HUES64 (cell line): Measurements from ENCODE around the gene S1PR5.

Experiments used
- H3K27ac ChIP-seq: 2 replicates; pipeline ENCODE4 v1.7.0; 2013; ENCODE audit warnings: low read depth, low read length, inconsistent platforms
- H3K27me3 ChIP-seq: 2 replicates; pipeline ENCODE4 v1.6.1; 2013; ENCODE audit warnings: mild to moderate bottlenecking, low read length; ENCODE audit not compliant: insufficient read depth
- H3K36me3 ChIP-seq: 2 replicates; pipeline ENCODE4 v1.6.1; 2013; ENCODE audit warnings: mild to moderate bottlenecking, low read length; ENCODE audit not compliant: insufficient read depth
- H3K4me1 ChIP-seq: 2 replicates; pipeline ENCODE4 v1.6.1; 2013; ENCODE audit warnings: mild to moderate bottlenecking, low read length, moderate library complexity; ENCODE audit not compliant: insufficient read depth
- H3K4me3 ChIP-seq: 2 replicates; pipeline ENCODE4 v1.5.1; 2013; ENCODE audit warnings: mild to moderate bottlenecking, low read length, moderate library complexity
- H3K9ac ChIP-seq: 2 replicates; pipeline ENCODE4 v1.6.1; 2013; ENCODE audit warnings: mild to moderate bottlenecking, low read depth, low read length
- H3K9me3 ChIP-seq: 2 replicates; pipeline ENCODE4 v1.6.1; 2013; ENCODE audit warnings: low read depth, low read length; ENCODE audit not compliant: insufficient read depth
- WGBS: fragments of 150-250, 120-280 bp; methylation state at CpG from one replicate; pipeline ENCODE4 v1.1.7; 2013; ENCODE audit warnings: missing lambda C conversion rate; 5-methylcytosine and 5-hydroxymethylcytosine counted together

S1PR5 gene

DNA sequence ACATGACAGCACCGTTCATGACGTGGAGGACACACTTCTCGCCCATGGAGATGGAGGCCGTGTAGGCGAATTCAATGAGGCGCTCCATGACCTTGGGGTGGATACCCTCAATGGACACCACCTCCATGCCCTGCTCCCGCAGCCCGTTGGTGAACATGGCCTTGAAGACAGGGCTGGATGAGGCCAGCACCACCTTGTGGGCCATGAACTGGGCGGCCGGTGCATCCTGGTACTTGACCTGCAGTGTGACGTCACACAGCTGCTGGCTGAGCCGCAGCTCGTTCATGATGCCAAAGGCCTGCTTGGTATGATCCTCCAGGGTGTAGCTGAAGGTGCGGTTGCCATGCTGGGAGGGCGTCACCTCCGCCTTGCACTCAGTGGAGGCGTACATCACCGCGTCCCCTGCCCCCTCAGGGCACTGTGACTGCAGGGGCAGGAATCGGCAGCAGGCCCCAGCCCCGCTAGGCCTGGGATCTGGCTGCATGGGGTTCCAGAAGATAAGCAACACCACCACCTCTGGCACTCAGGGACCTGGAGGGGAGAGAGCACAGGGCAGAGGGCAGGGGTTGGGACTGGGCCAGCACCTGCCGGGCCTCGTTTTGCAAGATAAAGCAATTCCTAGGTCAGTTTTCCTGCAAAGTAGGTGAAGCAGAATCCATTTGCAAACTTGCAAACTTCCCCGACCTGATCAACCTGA, 17.5 kb downstream of the S1PR5 start:
- Histone ChIP-seq H3K27me3 (no peaks in the 10 kb centered on the region), H3K9me3 (no peaks in the 10 kb centered on the region), H3K27ac (peak overlapping the region; percentile 62; the same call in 1 of the 2 replicates), H3K36me3 (peaks cover 46% of the 10 kb centered on the region), H3K4me1 (peaks cover 15% of the 10 kb centered on the region; the same call in 1 of the 2 replicates), H3K4me3 (no peak overlapping the region; the same call in 1 of the 2 replicates), H3K9ac (no peak overlapping the region)
- WGBS, result 81% methylated on average over 24 of the region's 24 CpGs

DNA sequence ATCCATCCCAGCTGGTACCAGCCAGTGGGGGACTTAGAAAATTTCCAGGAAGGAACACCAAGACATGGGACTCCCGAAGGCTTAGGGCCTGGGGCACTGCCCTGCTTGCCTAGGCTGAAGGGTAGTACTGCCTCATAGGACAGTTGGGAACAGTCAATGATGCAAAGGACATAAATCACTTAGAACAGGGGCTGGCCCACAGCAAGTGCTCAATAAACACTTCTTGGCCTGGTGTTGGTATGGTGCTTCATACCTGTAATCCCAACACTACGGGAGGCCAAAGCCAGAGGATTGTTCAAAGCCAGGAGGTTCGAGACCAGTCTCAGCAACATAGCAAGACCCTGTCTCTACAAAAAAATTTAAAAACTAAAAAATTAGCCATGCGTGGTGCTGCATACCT, 19.9 kb downstream of the S1PR5 start:
- 97% methylated on average over 4 of the region's 4 CpGs for WGBS
- Histone ChIP-seq H3K27me3 (no peaks in the 10 kb centered on the region), H3K4me1 (peaks cover 15% of the 10 kb centered on the region; the same call in 1 of the 2 replicates), H3K4me3 (no peak overlapping the region), H3K36me3 (peaks cover 53% of the 10 kb centered on the region), H3K9me3 (no peaks in the 10 kb centered on the region), H3K9ac (no peak overlapping the region), H3K27ac (no peak overlapping the region)

DNA sequence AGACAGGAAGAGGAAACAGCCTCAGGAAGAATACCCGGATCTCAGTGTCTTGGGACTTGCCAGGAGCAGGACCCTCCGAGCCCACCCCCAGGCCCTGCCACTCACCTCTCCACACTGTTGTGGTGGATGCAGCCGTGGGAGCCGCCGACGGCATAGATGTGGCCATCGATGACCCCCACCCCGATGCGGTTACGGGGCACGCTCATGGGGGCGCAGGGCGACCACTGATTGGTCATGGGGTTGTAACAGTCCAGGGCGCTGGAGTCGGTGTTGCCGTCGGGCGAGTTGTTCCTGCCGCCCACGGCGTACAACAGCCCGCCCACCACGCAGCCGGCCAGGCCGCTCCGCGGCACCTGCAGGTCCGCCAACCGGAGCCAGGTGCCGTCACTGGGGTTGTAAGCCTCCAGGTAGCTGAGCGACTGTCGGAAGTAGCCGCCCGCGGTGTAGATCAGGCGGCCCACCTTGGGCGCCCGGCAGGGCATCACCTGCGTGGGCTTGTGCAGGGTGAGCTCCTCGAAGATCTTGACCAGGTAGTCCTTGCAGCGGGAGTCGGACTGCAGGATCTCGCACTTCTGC, 25.7 kb downstream of the S1PR5 start:
- H3K4me3 ChIP-seq, result no peak overlapping the region
- H3K36me3 ChIP-seq, result peaks cover 74% of the 10 kb centered on the region
- no peaks in the 10 kb centered on the region for H3K27me3 ChIP-seq
- no peaks in the 10 kb centered on the region for H3K4me1 ChIP-seq
- 96% methylated on average over 43 of the region's 43 CpGs for WGBS
- no peaks in the 10 kb centered on the region for H3K9me3 ChIP-seq
- no peak overlapping the region; the same call in 1 of the 2 replicates for H3K9ac ChIP-seq
- no peak overlapping the region for H3K27ac ChIP-seq

DNA sequence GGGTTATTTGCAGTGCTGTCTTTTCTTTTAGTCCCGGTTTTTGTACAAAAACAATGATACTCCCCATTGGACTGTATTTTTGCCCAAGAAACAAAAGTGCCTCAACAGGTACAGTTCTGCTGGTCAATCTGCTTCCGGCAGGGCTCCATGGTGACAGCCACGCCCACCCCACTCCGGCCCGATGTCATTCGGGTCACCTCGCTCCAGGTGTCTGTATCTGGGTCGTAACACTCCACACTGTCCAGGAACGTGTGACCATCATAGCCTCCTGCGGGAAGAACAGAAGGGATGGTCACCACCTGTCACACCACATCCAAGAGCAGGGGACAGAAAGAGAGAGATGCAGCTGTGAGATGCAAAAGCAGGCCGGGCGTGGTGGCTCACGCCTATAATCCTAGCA, 30.7 kb downstream of the S1PR5 start:
- Histone ChIP-seq H3K9ac (no peak overlapping the region), H3K27me3 (no peaks in the 10 kb centered on the region), H3K4me3 (no peak overlapping the region), H3K4me1 (no peaks in the 10 kb centered on the region), H3K9me3 (no peaks in the 10 kb centered on the region), H3K27ac (no peak overlapping the region), H3K36me3 (peaks cover 64% of the 10 kb centered on the region)
- 95% methylated on average over 13 of the region's 13 CpGs for WGBS

DNA sequence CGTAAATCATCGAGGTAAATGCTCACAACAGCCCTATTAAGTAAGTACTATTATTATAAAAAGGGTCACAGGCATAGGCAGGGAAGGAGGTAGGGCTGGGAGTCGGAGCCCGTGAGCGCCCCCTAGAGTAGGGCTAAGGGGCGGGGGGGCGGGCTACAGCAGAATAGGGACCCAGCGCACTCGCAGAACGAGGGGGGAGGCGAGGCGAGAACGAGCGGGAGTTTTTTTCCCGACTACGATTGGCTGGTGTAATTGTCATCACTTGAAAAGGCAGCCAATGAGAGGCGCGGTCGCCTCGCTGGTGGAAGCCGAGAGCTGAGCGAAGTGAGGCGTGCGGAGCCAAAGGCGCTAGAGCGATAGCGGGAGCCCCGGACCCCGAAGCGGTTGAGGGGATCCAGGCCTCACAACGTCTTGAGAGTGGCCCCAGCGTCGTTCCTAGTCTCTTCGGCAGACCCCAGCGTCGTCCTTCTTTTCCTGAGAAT, 38.3 kb downstream of the S1PR5 start:
- Histone ChIP-seq H3K4me3 (no peak overlapping the region), H3K9ac (no peak overlapping the region), H3K4me1 (no peaks in the 10 kb centered on the region), H3K36me3 (no peaks in the 10 kb centered on the region), H3K27ac (no peak overlapping the region), H3K9me3 (no peaks in the 10 kb centered on the region), H3K27me3 (peaks cover 11% of the 10 kb centered on the region)
- 6% methylated on average over 34 of the region's 36 CpGs for WGBS

DNA sequence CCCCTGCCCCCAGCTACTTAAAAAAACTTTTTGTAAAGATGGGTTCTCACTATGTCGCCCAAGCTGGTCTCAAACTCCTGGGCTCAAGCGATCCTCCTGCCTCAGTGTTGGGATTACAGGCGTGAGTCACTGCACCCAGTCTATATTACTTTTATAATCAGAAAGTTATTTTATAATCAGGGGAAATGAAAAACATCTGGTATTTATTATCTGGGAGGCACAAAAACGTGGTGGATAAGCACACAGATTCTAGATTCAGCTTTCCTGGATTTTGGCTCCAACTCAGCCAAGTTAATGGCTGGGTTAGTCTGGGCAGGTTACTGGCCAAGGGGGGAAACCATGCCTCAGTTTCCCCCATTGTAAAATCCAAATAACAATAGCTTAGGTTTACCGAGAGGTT, 38.8 kb downstream of the S1PR5 start:
- no peak overlapping the region for H3K9ac ChIP-seq

DNA sequence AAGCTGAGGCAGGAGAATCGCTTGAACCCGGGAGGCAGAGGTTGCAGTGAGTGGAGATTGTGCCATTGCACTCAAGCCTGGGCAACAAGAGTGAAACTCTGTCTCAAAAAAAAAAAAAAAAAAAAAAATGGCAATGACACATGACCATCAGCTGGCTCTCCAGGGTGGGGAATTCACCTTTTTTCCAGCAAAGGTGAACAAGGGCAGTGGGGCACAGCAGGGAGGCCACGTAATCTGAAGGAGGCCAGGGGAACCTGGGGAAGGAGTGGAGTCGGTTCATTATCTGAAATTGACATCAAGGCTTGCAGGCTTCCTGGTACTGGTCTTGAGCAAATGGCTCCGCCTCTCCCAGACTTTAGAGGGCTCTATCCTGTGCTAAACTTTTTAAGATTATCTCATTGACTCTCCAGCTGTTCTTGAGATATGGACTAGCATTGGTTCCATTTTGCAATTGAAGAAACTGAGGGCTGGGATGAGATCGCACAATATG, 42.2 kb downstream of the S1PR5 start:
- WGBS, result 75% methylated on average over 6 of the region's 6 CpGs
- Histone ChIP-seq H3K9ac (no peak overlapping the region), H3K4me1 (no peaks in the 10 kb centered on the region), H3K27me3 (peaks cover 10% of the 10 kb centered on the region), H3K4me3 (no peak overlapping the region), H3K9me3 (no peaks in the 10 kb centered on the region), H3K27ac (no peak overlapping the region), H3K36me3 (no peaks in the 10 kb centered on the region)

More for the DNA sequence above, 38.8 kb downstream of the S1PR5 start:
- 64% methylated on average over 4 of the region's 5 CpGs for WGBS
- Histone ChIP-seq H3K27me3 (peaks cover 11% of the 10 kb centered on the region), H3K9me3 (no peaks in the 10 kb centered on the region), H3K4me3 (no peak overlapping the region), H3K27ac (no peak overlapping the region), H3K4me1 (no peaks in the 10 kb centered on the region), H3K36me3 (no peaks in the 10 kb centered on the region)

DNA sequence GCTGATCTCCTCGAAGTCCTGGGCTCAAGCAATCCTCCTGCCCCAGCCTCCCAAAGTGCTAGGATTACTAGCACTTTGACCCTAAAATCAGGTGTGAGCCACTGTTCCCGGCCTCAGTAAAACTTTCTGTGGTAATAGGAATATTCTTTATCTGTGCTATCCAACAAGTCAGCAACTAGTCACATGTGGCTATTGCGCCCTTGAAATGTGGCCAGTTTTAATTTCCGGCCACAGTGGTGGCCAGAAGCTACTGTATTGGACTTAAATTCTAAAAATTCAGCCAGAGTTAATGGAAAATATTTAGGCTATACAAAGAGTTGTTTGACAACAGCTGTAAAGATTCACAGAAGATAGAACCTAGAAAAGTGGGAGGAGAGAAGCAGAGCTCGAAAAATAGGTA, 44.1 kb downstream of the S1PR5 start:
- Histone ChIP-seq H3K9me3 (no peaks in the 10 kb centered on the region), H3K4me3 (no peak overlapping the region), H3K27me3 (no peaks in the 10 kb centered on the region), H3K4me1 (0 out of 2 replicates have a peak, but pooled peaks cover 4% of the 10 kb centered on the region), H3K27ac (no peak overlapping the region), H3K9ac (no peak overlapping the region), H3K36me3 (no peaks in the 10 kb centered on the region)
- 94% methylated on average over 5 of the region's 5 CpGs for WGBS

DNA sequence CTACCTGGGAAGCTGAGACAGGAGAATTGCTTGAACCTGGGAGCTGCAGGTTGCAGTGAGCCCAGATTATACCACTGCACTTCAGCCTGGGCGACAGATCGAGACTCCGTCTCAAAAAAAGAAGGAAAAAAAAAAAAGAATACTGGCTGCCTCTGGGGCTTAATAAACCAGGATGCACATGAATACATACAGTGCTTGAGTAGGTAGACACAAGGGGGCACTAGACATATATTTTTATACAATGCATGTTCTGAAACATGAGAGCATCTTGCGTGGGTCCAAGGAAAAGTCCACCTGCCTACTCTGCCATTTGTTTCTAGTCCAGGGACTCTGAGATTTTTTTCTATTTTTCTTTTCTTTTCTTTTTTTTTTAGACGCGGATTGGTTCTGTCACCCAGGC, 45.3 kb downstream of the S1PR5 start:
- H3K27me3 ChIP-seq, result no peaks in the 10 kb centered on the region
- H3K4me3 ChIP-seq, result no peak overlapping the region
- WGBS, result 90% methylated on average over 6 of the region's 6 CpGs
- no peak overlapping the region for H3K27ac ChIP-seq
- no peak overlapping the region for H3K9ac ChIP-seq
- H3K4me1 ChIP-seq, result peaks cover 10% of the 10 kb centered on the region; the same call in 1 of the 2 replicates
- no peaks in the 10 kb centered on the region for H3K9me3 ChIP-seq
- no peaks in the 10 kb centered on the region for H3K36me3 ChIP-seq

DNA sequence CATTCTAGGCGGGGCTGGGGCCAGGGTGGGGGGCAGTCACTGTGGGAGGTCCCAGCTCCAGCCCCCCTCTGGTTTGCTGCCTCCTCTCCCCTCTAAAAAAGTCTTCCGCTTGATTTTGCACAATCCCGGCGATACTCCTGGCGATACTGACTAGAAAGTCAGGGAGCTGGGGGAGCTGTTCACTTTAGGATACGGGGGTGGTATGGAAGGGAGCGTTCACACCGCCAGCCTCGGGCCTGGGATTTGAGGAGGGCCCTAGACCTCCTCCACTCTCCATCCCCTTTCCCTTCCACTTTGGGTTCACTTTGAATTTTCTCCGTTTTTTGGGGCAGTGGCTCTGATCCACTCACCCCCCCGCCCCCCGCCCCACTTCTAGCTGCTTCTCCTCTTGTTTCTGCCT, 49.1 kb downstream of the S1PR5 start:
- H3K36me3 ChIP-seq, result 0 out of 2 replicates have a peak, but pooled peaks cover 3% of the 10 kb centered on the region
- 87% methylated on average over 9 of the region's 12 CpGs for WGBS
- no peaks in the 10 kb centered on the region for H3K9me3 ChIP-seq
- H3K4me3 ChIP-seq, result no peak overlapping the region
- H3K27me3 ChIP-seq, result no peaks in the 10 kb centered on the region
- H3K27ac ChIP-seq, result no peak overlapping the region
- H3K4me1 ChIP-seq, result peaks cover 10% of the 10 kb centered on the region; the same call in 1 of the 2 replicates
- no peak overlapping the region for H3K9ac ChIP-seq

DNA sequence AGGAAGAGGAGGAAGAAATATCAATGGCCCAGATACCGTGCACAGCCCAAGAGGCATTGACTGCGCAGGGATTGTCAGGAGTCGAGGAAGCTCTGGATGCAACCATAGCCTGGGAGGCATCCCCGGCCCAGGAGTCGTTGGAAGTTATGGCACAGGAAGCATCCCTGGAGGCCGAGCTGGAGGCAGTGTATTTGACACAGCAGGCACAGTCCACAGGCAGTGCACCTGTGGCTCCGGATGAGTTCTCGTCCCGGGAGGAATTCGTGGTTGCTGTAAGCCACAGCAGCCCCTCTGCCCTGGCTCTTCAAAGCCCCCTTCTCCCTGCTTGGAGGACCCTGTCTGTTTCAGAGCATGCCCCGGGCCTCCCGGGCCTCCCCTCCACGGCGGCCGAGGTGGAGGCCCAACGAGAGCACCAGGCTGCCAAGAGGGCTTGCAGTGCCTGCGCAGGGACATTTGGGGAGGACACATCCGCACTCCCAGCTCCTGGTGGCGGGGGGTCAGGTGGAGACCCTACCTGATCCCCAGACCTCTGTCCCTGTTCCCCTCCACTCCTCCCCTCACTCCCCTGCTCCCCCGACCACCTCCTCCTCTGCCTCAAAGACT, 50.0 kb downstream of the S1PR5 start:
- Histone ChIP-seq H3K9me3 (no peaks in the 10 kb centered on the region), H3K27ac (no peak overlapping the region), H3K27me3 (no peaks in the 10 kb centered on the region; the same call in 1 of the 2 replicates), H3K4me3 (no peak overlapping the region), H3K9ac (no peak overlapping the region), H3K4me1 (peaks cover 10% of the 10 kb centered on the region; the same call in 1 of the 2 replicates), H3K36me3 (0 out of 2 replicates have a peak, but pooled peaks cover 3% of the 10 kb centered on the region)
- WGBS, result 91% methylated on average over 20 of the region's 20 CpGs
